HEK293 (cell line): ENCODE measurements around the gene HAUS1.

Experiments used
- CTCF ChIA-PET: fragments of 350-600 bp; formaldehyde crosslinking; extraction: SDS; loops from one replicate; lab custom pipeline; 2021; ENCODE audit warnings: antibody characterized with exemption; lab: Yijun Ruan, JAX
- POLR2A ChIA-PET: fragments of 300-600 bp; formaldehyde crosslinking; extraction: SDS; loops from one replicate; lab custom pipeline; 2020; ENCODE audit warnings: antibody characterized with exemption, inconsistent platforms; lab: Yijun Ruan, JAX
- H3K27ac ChIP-seq: fragments of 200-500 bp; sonication (Bioruptor generic); 2 replicates; pipeline ENCODE4 v1.5.1; 2014; ENCODE audit warnings: low read depth, low read length, control low read depth, inconsistent platforms; ENCODE audit errors: extremely low read depth
- H3K36me3 ChIP-seq, 2 experiments: fragments of 200-500 bp in 1 of 2; sonication (Bioruptor generic) in 1 of 2; 1 replicate in 1 of 2; 2 replicates in 1 of 2; pipeline ENCODE4 v1.5.1; 2014 to 2017; ENCODE audit warnings: inconsistent platforms in 2 of 2, low read length in 2 of 2; ENCODE audit not compliant: control insufficient read depth in 2 of 2, insufficient read depth in 1 of 2
- H3K4me1 ChIP-seq: fragments of 200-500 bp; sonication (Bioruptor generic); 2 replicates; pipeline ENCODE4 v1.5.1; 2014; ENCODE audit warnings: mild to moderate bottlenecking, low read length, inconsistent platforms; ENCODE audit not compliant: control insufficient read depth, insufficient read depth
- H3K4me3 ChIP-seq: 2 replicates; pipeline ENCODE4 v1.5.1; 2011; ENCODE audit warnings: low read depth, mild to moderate bottlenecking, control low read depth, low read length, moderate library complexity
- H3K9me3 ChIP-seq: fragments of 200-500 bp; sonication (Bioruptor generic); 2 replicates; pipeline ENCODE4 v1.5.1; 2014; ENCODE audit warnings: low read depth, low read length, inconsistent platforms; ENCODE audit not compliant: control insufficient read depth, insufficient read depth
- GFI1B ChIP-seq: fragments of 450-650 bp; formaldehyde crosslinking; IDR thresholded peaks from 2 replicates; pipeline ENCODE4 v1.5.1; 2016; ENCODE audit warnings: missing biosample characterization, missing genetic modification characterization
- OVOL3 ChIP-seq: fragments of 450-650 bp; formaldehyde crosslinking; IDR thresholded peaks from 2 replicates; pipeline ENCODE4 v1.5.1; 2016; ENCODE audit warnings: missing biosample characterization, missing genetic modification characterization
- PRDM1 ChIP-seq: fragments of 450-650 bp; formaldehyde crosslinking; IDR thresholded peaks from 2 replicates; pipeline ENCODE4; 2016; ENCODE audit warnings: missing biosample characterization, missing genetic modification characterization
- PRDM6 ChIP-seq: fragments of 450-650 bp; formaldehyde crosslinking; IDR thresholded peaks from 2 replicates; pipeline ENCODE4 v1.5.1; 2017; ENCODE audit warnings: missing biosample characterization, missing genetic modification characterization
- YY1 ChIP-seq: fragments of 450-650 bp; formaldehyde crosslinking; IDR thresholded peaks from 2 replicates; pipeline ENCODE4 v1.5.1; 2018; ENCODE audit warnings: missing biosample characterization, missing genetic modification characterization
- ZBTB26 ChIP-seq: fragments of 450-650 bp; formaldehyde crosslinking; optimal IDR thresholded peaks from 2 replicates; pipeline ENCODE3; 2016; ENCODE audit warnings: missing biosample characterization, mild to moderate bottlenecking, missing genetic modification characterization
- ZBTB8A ChIP-seq: fragments of 450-650 bp; formaldehyde crosslinking; IDR thresholded peaks from 2 replicates; pipeline ENCODE4 v1.5.1; 2016; ENCODE audit warnings: missing biosample characterization, missing genetic modification characterization
- ZFP3 ChIP-seq: fragments of 450-650 bp; formaldehyde crosslinking; IDR thresholded peaks from 2 replicates; pipeline ENCODE4 v1.5.1; 2016; ENCODE audit warnings: low read depth, missing biosample characterization, missing genetic modification characterization
- ZNF132 ChIP-seq: fragments of 450-650 bp; formaldehyde crosslinking; IDR thresholded peaks from 2 replicates; pipeline ENCODE4 v1.5.1; 2017; ENCODE audit warnings: missing biosample characterization, missing genetic modification characterization, borderline replicate concordance
- ZNF184 ChIP-seq: fragments of 450-650 bp; IDR thresholded peaks from 2 replicates; pipeline ENCODE4 v1.5.1; 2018; ENCODE audit warnings: missing biosample characterization, mild to moderate bottlenecking, missing genetic modification characterization
- ZNF248 ChIP-seq: fragments of 450-650 bp; formaldehyde crosslinking; IDR thresholded peaks from 2 replicates; pipeline ENCODE4 v1.5.1; 2017; ENCODE audit warnings: missing biosample characterization, missing genetic modification characterization
- ZNF302 ChIP-seq: fragments of 450-650 bp; formaldehyde crosslinking; IDR thresholded peaks from 2 replicates; pipeline ENCODE4 v1.5.1; 2016; ENCODE audit warnings: missing biosample characterization, missing genetic modification characterization, low read depth
- ZNF423 ChIP-seq: fragments of 450-650 bp; formaldehyde crosslinking; IDR thresholded peaks from 2 replicates; pipeline ENCODE4 v1.5.1; 2016; ENCODE audit warnings: missing biosample characterization, missing genetic modification characterization
- ZNF544 ChIP-seq: fragments of 450-650 bp; formaldehyde crosslinking; IDR thresholded peaks from 2 replicates; pipeline ENCODE4 v1.5.0; 2017; ENCODE audit warnings: missing biosample characterization, missing genetic modification characterization
- ZNF549 ChIP-seq: fragments of 450-650 bp; IDR thresholded peaks from 2 replicates; pipeline ENCODE4 v1.5.1; 2018; ENCODE audit warnings: missing biosample characterization, missing genetic modification characterization, mild to moderate bottlenecking, inconsistent platforms, moderate library complexity
- ZNF596 ChIP-seq: fragments of 450-650 bp; IDR thresholded peaks from 2 replicates; pipeline ENCODE4 v1.5.0; 2018; ENCODE audit warnings: missing biosample characterization, mild to moderate bottlenecking, missing genetic modification characterization, moderate library complexity
- ZNF623 ChIP-seq: fragments of 450-650 bp; formaldehyde crosslinking; IDR thresholded peaks from 2 replicates; pipeline ENCODE4 v1.5.1; 2016; ENCODE audit warnings: missing biosample characterization, missing genetic modification characterization
- ZNF76 ChIP-seq: fragments of 450-650 bp; formaldehyde crosslinking; IDR thresholded peaks from 2 replicates; pipeline ENCODE4; 2016; ENCODE audit warnings: low read depth, missing biosample characterization, missing genetic modification characterization, borderline replicate concordance
- ZNF830 ChIP-seq: fragments of 450-650 bp; IDR thresholded peaks from 2 replicates; pipeline ENCODE4 v1.5.0; 2018; ENCODE audit warnings: missing biosample characterization, missing genetic modification characterization, low read depth, mild to moderate bottlenecking, moderate library complexity

HAUS1 gene

GRCh38 chr18:46067438-46068007 lies 36.7 kb upstream of the HAUS1 start:
- TF ChIP-seq ZNF184 (tag by site-specific recombination) (no peak), ZNF423 (tag by site-specific recombination) (no peak), GFI1B (tag by site-specific recombination) (no peak), ZNF549 (tag by site-specific recombination) (peak; percentile 98)

GRCh38 chr18:46068763-46069162 lies 35.4 kb upstream of the HAUS1 start:
- no peaks in the 10 kb centered on the region for H3K9me3 ChIP-seq
- no peak overlapping the region for H3K4me3 ChIP-seq
- TF ChIP-seq ZBTB26 (tag by site-specific recombination), result no peak
- TF ChIP-seq ZNF830 (tag by site-specific recombination), result no peak
- no peak for TF ChIP-seq ZBTB8A (tag by site-specific recombination)
- TF ChIP-seq ZNF302 (tag by site-specific recombination), result no peak
- 0 out of 2 replicates have a peak, but pooled peaks have one; percentile 19 for TF ChIP-seq PRDM1 (tag by site-specific recombination)
- TF ChIP-seq, all 188 proteins: peak for 1
- Histone ChIP-seq H3K4me1 (no peaks in the 10 kb centered on the region), H3K36me3 (no peaks in the 10 kb centered on the region), H3K27ac (no peak overlapping the region)
- POLR2A ChIA-PET, result no interaction called here
- CTCF ChIA-PET, result interaction anchor here (1.0 kb wide), 1 partner anchor 76 kb away, joined by 3 read pairs; no protein-coding TSS in a partner anchor

More at GRCh38 chr18:46067438-46068007, 36.7 kb upstream of the HAUS1 start:
- CTCF ChIA-PET, result interaction anchor here (0.6 to 0.9 kb wide), 7 partner anchors 14 to 466 kb away, joined by 3 to 5 read pairs (median 3); no protein-coding TSS in a partner anchor
- Histone ChIP-seq H3K4me3 (no peak overlapping the region), H3K4me1 (no peaks in the 10 kb centered on the region), H3K9me3 (no peaks in the 10 kb centered on the region), H3K27ac (no peak overlapping the region), H3K36me3 (no peaks in the 10 kb centered on the region)
- POLR2A ChIA-PET, result interaction anchor here (0.6 kb wide), 1 partner anchor 1983 kb away, joined by 5 read pairs; no protein-coding TSS in a partner anchor

- no peaks in the 10 kb centered on the region for H3K9me3 ChIP-seq
- no peak overlapping the region for H3K27ac ChIP-seq
- no peaks in the 10 kb centered on the region for H3K4me1 ChIP-seq
- TF ChIP-seq ZNF596 (no peak), ZNF544 (tag by site-specific recombination) (no peak), GFI1B (tag by site-specific recombination) (no peak), ZNF248 (no peak), YY1 (tag by site-specific recombination) (no peak), ZNF132 (tag by site-specific recombination) (no peak), ZNF76 (no peak), ZNF623 (no peak), PRDM6 (no peak), OVOL3 (tag by site-specific recombination) (no peak), ZFP3 (no peak)
- CTCF ChIA-PET, result interaction anchor here (0.7 to 1.3 kb wide), 4 partner anchors 75 to 403 kb away, joined by 3 read pairs; no protein-coding TSS in a partner anchor
- no peak overlapping the region for H3K4me3 ChIP-seq
- no peaks in the 10 kb centered on the region for H3K36me3 ChIP-seq
- POLR2A ChIA-PET, result interaction anchor here (0.9 kb wide), 1 partner anchor 23 kb away, joined by 3 read pairs; no protein-coding TSS in a partner anchor
Observed at GRCh38 chr18:46069524-46069923, 34.7 kb upstream of the HAUS1 start.
